Lower leg skin (tissue), 3 donors: ENCODE data around the gene VTI1A.

ENCODE experiments used
- POLR2A ChIP-seq, 2 donors: fragments of 450-650 bp; IDR thresholded peaks; one replicate each; pipeline ENCODE4 v1.6.1; 2016 to 2017; ENCODE audit warnings: antibody characterized with exemption in 2 of 2, mild to moderate bottlenecking in 1 of 2, moderate library complexity in 1 of 2
- TF ChIP-seq, protein P1 (sequence below), 3 donors: fragments of 450-650 bp; IDR thresholded peaks; one replicate each; pipeline ENCODE4 v1.5.1; 2016; ENCODE audit warnings: antibody characterized with exemption in 3 of 3, mild to moderate bottlenecking in 3 of 3, moderate library complexity in 2 of 3

GRCh38 chr10:112721080-112721698 lies 274.2 kb downstream of the VTI1A start:
- TF ChIP-seq POLR2A (IDR thresholded peaks at IDR 0.05) = no peak
- TF ChIP-seq, protein P1, sequence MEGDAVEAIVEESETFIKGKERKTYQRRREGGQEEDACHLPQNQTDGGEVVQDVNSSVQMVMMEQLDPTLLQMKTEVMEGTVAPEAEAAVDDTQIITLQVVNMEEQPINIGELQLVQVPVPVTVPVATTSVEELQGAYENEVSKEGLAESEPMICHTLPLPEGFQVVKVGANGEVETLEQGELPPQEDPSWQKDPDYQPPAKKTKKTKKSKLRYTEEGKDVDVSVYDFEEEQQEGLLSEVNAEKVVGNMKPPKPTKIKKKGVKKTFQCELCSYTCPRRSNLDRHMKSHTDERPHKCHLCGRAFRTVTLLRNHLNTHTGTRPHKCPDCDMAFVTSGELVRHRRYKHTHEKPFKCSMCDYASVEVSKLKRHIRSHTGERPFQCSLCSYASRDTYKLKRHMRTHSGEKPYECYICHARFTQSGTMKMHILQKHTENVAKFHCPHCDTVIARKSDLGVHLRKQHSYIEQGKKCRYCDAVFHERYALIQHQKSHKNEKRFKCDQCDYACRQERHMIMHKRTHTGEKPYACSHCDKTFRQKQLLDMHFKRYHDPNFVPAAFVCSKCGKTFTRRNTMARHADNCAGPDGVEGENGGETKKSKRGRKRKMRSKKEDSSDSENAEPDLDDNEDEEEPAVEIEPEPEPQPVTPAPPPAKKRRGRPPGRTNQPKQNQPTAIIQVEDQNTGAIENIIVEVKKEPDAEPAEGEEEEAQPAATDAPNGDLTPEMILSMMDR (IDR thresholded peaks at IDR 0.05) = no peak
